HG03108 (cell line): Measurements from ENCODE around the gene BOLA1.
A peak's percentile ranks its signal among the peaks of the same experiment; 100 is the strongest.
"Not testable (repeated sequence)": the region's sequence is repeated elsewhere in the genome, so short reads cannot be mapped to it uniquely, and the experiment has no call there.

Experiments
- ATAC-seq: cut with Tn5 transposase; IDR thresholded peaks from one replicate; pipeline ENCODE4 v1.9.1; 2021; ENCODE audit warnings: moderate library complexity; ENCODE audit not compliant: unreplicated experiment

BOLA1 gene

DNA sequence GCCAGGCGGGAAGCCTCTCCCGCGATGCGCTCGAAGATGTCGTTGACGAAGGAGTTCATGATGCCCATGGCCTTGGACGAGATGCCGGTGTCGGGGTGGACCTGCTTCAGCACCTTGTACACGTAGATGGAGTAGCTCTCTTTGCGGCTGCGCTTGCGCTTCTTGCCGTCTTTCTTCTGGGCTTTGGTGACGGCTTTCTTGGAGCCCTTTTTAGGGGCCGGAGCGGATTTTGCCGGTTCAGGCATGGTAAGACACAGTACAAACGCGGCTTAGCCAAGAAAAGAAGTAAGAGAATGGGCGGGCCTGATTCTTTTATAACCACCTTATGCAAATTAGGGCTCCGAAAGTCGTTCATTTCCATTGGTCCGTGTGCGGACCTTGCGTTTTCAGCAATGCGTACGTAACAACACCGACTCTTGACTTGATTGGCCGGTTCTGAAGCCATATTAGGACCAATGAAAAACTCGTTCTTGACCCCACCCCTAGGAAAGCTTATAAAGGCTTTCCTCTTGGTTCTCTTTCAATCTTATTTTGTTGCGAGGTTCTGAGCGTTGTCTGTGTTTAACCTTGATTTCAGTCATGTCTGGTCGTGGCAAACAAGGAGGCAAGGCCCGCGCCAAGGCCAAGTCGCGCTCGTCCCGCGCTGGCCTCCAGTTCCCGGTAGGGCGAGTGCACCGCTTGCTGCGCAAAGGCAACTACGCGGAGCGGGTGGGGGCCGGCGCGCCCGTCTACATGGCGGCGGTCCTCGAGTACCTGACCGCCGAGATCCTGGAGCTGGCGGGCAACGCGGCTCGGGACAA, 12.8 kb upstream of the BOLA1 start:
- ATAC-seq, result peak; percentile 50

DNA sequence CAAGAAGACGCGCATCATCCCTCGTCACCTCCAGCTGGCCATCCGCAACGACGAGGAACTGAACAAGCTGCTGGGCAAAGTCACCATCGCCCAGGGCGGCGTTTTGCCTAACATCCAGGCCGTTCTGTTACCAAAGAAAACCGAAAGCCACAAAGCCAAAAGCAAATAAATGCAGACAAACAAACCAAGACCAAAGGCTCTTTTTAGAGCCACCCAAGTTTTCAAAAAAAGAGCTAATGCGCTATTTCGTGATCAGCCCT, 12.2 kb upstream of the BOLA1 start:
- ATAC-seq, result not testable (repeated sequence)

DNA sequence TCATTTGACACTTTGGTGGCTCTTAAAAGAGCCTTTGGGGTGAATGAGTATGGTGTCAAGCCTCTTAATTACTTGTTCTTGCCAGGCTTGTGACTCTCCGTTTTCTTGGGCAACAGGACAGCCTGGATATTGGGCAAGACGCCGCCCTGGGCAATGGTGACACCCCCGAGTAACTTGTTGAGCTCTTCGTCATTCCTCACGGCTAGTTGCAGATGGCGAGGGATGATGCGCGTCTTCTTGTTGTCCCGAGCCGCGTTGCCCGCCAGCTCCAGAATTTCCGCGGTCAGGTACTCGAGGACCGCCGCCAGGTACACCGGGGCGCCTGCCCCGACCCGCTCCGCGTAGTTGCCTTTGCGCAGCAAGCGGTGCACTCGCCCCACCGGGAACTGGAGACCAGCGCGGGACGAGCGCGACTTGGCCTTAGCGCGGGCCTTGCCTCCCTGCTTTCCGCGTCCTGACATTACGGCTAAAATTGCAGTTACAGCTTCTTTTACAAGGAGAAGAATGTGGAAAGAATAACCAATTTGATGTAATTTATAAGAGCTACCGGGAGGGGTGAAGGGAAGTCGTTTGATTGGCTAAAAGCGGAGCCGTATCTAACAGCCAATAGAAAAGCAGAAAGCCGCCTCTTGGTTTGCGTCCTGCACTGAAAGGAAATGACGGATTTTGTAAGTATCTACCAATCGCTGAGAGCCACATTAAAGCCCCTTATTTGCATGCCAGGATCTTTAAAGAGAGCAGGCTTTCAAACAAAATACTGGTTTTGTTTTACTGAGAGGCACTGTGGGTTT, 11.7 kb upstream of the BOLA1 start:
- peak; percentile 46 for ATAC-seq

GRCh38 chr1:149888247-149888998, 10.9 kb upstream of the BOLA1 start:
- peak; percentile 15 for ATAC-seq

GRCh38 chr1:149888999-149889289, 10.4 kb upstream of the BOLA1 start:
- ATAC-seq, result no peak

DNA sequence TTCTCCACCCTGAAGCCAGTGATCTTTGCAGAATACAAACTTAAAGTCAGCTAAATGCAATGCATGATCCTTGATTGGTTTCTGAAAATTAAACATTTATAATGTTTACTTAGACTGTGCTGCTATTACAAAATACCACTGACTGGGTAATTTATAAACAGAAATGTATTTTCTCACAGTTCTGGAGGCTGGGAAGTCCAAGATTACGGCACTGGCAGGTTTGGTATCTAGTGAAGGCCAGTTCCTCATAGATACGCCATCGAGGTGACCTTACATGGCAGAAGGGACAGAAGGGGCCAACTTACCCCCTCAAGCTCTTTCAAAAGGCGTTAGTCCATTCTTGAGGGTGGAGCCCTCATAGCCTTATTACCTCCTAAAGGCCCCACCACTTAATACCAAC, 2.8 kb upstream of the BOLA1 start:
- ATAC-seq, result no peak

GRCh38 chr1:149903836-149904491, 4.6 kb downstream of the BOLA1 start:
- ATAC-seq, result no peak

DNA sequence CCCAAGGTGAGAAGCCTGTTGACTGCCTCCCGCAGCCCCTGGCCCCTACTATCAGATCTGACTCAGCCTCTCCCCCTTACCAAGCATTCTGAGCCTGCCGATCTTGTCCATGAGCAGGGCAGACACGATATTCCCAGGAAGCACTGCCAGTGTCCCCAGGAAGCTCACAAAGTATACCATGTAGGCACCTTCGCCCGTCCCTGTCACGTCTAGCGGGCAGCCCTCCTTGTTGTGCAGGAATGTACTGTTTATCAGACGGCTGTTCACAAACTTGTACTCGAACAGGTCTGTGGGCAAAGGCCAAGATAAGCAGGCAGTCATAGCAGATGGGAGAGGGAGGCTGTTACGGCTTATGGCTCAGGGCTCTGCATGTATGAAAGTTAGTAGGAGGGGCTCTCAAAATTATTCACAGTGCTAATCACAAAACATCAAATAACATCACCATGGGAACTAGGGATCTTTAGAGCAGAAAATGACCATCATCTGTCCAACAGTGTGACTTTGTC, 7.3 kb downstream of the BOLA1 start:
- ATAC-seq, result no peak

- ATAC-seq, result no peak
Measured at GRCh38 chr1:149914545-149914944, 15.2 kb downstream of the BOLA1 start.

DNA sequence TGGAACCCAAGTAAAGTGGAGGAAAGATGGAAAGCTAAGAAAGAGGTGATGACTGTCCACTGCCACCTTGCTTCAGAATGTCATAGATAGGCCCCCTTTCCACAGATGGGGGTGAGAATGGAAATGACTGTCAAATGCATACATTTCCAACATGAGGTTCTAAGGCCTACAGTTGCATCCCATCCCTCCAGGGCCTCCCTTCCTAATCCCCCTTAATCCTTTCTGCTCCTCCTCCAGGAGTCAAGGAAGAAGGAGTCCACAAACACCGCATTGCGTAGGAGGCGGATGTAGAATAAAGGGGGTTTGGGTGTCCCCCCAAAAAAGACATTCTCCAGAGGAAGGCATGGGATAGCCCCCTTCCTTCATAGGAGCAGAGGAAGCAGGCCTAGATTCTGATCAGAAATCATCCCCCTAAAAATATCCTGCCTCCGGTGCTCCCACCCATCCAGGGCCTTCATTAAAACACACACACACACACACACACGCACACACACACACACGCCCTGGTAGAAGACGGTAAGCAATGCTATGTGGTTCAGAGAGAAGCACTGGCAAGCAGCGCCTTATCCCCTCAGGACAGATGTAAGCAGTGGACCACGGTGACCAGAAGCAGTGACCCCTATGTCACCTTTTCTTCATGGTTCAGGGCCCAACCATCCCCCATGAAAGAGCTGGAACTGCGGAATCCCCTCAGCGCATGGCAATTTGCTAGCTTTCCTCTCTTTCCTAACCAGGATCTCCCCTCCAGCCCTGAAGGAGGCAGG, 16.2 kb downstream of the BOLA1 start:
- no peak for ATAC-seq

GRCh38 chr1:149916193-149916897, 17.0 kb downstream of the BOLA1 start:
- no peak for ATAC-seq

DNA sequence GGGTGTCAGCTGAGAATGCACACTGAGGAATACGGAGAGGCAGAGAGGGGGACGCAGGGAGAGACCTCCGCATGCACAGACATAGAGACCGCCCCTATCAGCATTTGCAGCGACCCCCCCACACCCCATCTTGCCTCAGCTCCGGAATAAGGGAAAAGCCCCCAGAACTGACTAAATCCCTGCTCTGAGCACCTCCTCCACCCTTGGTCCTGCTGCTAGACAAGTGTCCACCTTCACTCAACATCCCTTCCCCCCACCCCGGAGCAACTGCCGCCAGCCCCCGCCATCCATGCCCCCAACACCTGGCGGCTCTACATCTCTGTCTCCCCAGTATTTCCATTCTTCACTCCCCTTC, 17.5 kb downstream of the BOLA1 start:
- no peak for ATAC-seq

DNA sequence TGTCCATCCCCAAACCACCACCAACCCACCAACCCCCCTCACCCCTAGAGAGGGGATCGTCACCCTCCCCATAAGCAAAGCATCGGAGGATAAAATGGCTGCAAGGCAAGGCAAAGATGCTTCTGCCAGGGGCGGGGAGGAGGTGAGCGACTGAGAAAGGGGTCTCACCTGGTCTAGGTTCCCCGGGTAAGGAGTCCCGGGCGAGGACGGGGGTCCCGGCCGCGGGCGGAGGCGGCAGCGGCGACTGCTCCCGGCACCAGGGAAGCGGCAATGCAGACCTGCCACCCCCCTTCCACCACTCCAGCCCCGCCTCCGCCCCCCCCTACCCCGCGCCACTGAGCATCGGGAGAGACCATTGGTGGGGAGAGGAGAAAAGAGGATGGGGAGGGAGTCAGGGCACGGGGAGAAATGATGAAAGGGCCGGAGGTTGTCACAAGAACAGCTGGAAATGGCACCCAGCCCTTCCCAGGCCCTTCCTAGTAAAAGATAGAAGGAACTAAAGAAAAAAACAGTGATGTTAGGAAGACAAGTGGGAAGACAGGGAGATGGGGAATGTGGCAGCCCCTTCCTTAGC, 18.3 kb downstream of the BOLA1 start, which contains the start of gene SV2A:
TSS of gene SV2A (minus strand) at position 274 of the 574 bp plus-strand sequence. CDS start 4,004 bp downstream, outside the sequence.
- ATAC-seq, result no peak

DNA sequence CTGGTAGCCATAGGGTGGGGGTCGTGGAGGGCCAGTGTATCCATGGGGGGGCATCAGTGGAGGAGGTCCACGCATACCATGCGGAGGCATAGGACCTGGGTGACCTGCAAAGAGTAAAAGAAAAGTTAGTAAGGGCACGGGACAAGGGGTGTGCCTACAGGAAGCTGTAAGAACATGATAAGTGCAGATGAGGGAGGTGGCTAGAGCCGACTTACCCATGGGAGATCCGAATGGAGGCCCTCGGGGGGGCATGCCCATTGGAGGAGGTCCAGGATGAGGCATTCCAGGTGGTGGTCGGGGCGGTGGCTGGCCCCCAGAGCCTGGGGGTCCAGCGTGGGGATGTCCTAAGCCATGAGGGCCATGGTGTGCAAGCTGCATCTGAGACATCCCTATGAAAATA, 24.3 kb downstream of the BOLA1 start:
- no peak for ATAC-seq

DNA sequence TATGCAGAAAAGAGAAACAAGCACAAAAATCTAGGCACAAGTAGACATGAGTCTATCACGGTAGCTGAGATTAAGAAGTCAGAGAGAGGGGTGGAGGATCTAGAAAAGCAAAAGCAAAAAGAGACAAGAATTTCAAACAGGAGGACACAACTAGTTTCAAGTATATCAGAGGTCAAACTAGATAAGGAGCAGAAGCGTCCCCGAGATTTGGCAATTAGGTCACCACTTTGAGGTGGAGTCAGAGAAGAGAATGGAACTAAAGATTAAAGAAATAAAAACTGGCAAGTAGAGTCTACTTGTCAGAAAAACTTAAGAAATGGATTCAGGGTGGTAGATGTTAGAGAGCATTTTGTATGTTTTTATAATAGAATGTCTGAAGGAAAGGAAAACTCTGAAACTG, 26.0 kb downstream of the BOLA1 start:
- ATAC-seq, result no peak

GRCh38 chr1:149925751-149926150, 26.4 kb downstream of the BOLA1 start:
- no peak for ATAC-seq

- ATAC-seq, result no peak
Measured at GRCh38 chr1:149926296-149926695, 26.9 kb downstream of the BOLA1 start.

DNA sequence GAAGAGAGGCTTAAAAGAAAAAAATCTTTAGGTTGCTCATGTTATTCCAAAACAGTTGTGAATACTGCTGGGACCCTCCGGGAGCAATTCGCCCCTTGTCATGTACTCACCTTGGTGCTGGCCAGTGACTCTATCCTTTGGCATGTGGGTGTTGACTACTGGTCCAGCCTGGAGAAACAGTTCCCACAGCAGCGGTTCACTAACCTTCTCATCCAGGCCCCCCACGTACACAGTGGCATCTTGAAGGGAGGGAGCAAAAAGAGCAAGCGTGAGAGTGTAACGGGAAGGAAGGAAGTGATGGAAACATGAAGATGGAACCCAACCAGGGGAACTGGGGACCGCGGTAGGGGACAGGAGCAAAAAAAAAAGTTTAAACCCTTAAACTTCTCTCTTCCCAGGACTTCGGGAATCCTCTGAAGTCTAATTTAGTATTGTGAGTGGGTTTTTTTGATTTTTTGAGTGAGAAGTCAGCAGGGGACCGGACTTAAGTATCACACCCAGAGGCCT, 27.7 kb downstream of the BOLA1 start:
- ATAC-seq, result no peak
